Astrocyte of the spinal cord (primary cell): ENCODE data around the gene PRRT1.
A peak's percentile ranks its signal among the peaks of the same experiment; 100 is the strongest.

ENCODE experiments used
- DNase-seq: peaks from one replicate; pipeline ENCODE4 v3.0.0; 2011; ENCODE audit warnings: low read depth, low spot score
- H3K4me3 ChIP-seq: 2 replicates; pipeline ENCODE4 v1.5.1; 2011; ENCODE audit warnings: low read depth, mild to moderate bottlenecking, low read length, moderate library complexity
- CTCF ChIP-seq: IDR thresholded peaks from 2 replicates; pipeline ENCODE4 v1.5.1; 2012; ENCODE audit warnings: low read depth, mild to moderate bottlenecking, low read length, inconsistent platforms
- in situ Hi-C: cut with HindIII; loops from 2 replicates; pipeline ENCODE4 v1.10.0; 2017; ENCODE audit warnings: low sequenced_read_pairs

PRRT1 gene

GRCh38 chr6:32177788-32178546, 26.2 kb upstream of the PRRT1 start, which contains the start of gene RNF5:
RNF5 (plus strand) TSS chr6:32178405; CDS start chr6:32178512, 107 bp downstream.
- peak; percentile 100 for DNase-seq

GRCh38 chr6:32177183-32177787, 25.5 kb upstream of the PRRT1 start:
- DNase-seq = no peak
- no peak for TF ChIP-seq CTCF
- peak overlapping the region; percentile 98 for H3K4me3 ChIP-seq
- in situ Hi-C loops = no loop called here

More at GRCh38 chr6:32177788-32178546, 26.2 kb upstream of the PRRT1 start, which contains the start of gene RNF5:
- H3K4me3 ChIP-seq = peak within 1 kb of the TSS; percentile 98
- in situ Hi-C loops = no loop called here
- TF ChIP-seq CTCF = no peak

GRCh38 chr6:32176476-32177182, 24.9 kb upstream of the PRRT1 start:
- DNase-seq = no peak
- peak overlapping the region; percentile 98 for H3K4me3 ChIP-seq
- no peak for TF ChIP-seq CTCF
- in situ Hi-C loops = no loop called here

- peak within 1 kb of the TSS; percentile 98 for H3K4me3 ChIP-seq
- in situ Hi-C loops = no loop called here
- no peak for TF ChIP-seq CTCF
- peak; percentile 97 for DNase-seq
Measured at GRCh38 chr6:32175711-32176475, 24.2 kb upstream of the PRRT1 start, which contains the start of gene AGPAT1. AGPAT1 (minus strand) TSS chr6:32176084; CDS start chr6:32171496, 4,588 bp downstream.

GRCh38 chr6:32175322-32175710, 23.6 kb upstream of the PRRT1 start:
- peak overlapping the region; percentile 98 for H3K4me3 ChIP-seq
- no peak for DNase-seq
- TF ChIP-seq CTCF = no peak
- in situ Hi-C loops = no loop called here

- no peak for TF ChIP-seq CTCF
- in situ Hi-C loops = no loop called here
- no peak for DNase-seq
- H3K4me3 ChIP-seq = no peak overlapping the region
Measured at GRCh38 chr6:32174416-32174815, 22.7 kb upstream of the PRRT1 start.
